ENCODE results near the gene CLDN4.
"Not testable (repeated sequence)": the region's sequence is repeated elsewhere in the genome, so short reads cannot be mapped to it uniquely, and the experiment has no call there.

GRCh38 chr7:73796656-73797055, 34.1 kb upstream of the CLDN4 start:
- TF ChIP-seq EZH2 (IDR thresholded peaks at IDR 0.05; ENCODE audit: borderline replicate concordance, low read depth, low read length, poor library complexity, severe bottlenecking); CTCF (conservative IDR thresholded peaks at IDR 0.05; ENCODE audit: low read depth, low read length): not testable (repeated sequence)

Data from A673 (cell line).